Mesothelial cell of epicardium (in vitro differentiated cells): ENCODE data around the gene SEPTIN5. TPM values are rescaled to one million over a fixed set of nuclear protein-coding genes. Genes with fewer than 3 reads are reported as not detected.

Source experiments
- DNase-seq, 2 experiments: peaks; one replicate each; pipeline ENCODE4 v3.0.0; 2021; ENCODE audit warnings: low spot score in 2 of 2; ENCODE audit not compliant: unreplicated experiment in 2 of 2
- H3K27ac Mint-ChIP-seq: 2 replicates; pipeline ENCODE4 v1.8.0; 2021; ENCODE audit warnings: mixed read lengths
- H3K27me3 Mint-ChIP-seq: 2 replicates; pipeline ENCODE4 v1.8.0; 2021; ENCODE audit warnings: low read depth, mixed read lengths
- H3K36me3 Mint-ChIP-seq: 2 replicates; pipeline ENCODE4 v1.8.0; 2021; ENCODE audit warnings: mixed read lengths
- H3K4me1 Mint-ChIP-seq: 2 replicates; pipeline ENCODE4 v1.8.0; 2021; ENCODE audit warnings: mixed read lengths
- H3K4me3 Mint-ChIP-seq: 2 replicates; pipeline ENCODE4 v1.8.0; 2021; ENCODE audit warnings: mild to moderate bottlenecking, moderate library complexity, mixed read lengths
- H3K9me3 Mint-ChIP-seq: 2 replicates; pipeline ENCODE4 v1.8.0; 2021; ENCODE audit warnings: mixed read lengths
- total RNA-seq: library from RNA; stranded (reverse); gene quantifications from 3 replicates; pipeline ENCODE4 v1.2.1, GENCODE V29; 2021
- TF ChIP-seq, protein P1 (sequence below): fragments of 200-600 bp; sonication (generic); IDR thresholded peaks from one replicate; pipeline ENCODE4 v1.5.0; 2021; ENCODE audit warnings: antibody characterized with exemption; ENCODE audit not compliant: unreplicated experiment

Gene SEPTIN5
- total RNA-seq, 1 donor from 2014 or later: 42.1 TPM

DNA sequence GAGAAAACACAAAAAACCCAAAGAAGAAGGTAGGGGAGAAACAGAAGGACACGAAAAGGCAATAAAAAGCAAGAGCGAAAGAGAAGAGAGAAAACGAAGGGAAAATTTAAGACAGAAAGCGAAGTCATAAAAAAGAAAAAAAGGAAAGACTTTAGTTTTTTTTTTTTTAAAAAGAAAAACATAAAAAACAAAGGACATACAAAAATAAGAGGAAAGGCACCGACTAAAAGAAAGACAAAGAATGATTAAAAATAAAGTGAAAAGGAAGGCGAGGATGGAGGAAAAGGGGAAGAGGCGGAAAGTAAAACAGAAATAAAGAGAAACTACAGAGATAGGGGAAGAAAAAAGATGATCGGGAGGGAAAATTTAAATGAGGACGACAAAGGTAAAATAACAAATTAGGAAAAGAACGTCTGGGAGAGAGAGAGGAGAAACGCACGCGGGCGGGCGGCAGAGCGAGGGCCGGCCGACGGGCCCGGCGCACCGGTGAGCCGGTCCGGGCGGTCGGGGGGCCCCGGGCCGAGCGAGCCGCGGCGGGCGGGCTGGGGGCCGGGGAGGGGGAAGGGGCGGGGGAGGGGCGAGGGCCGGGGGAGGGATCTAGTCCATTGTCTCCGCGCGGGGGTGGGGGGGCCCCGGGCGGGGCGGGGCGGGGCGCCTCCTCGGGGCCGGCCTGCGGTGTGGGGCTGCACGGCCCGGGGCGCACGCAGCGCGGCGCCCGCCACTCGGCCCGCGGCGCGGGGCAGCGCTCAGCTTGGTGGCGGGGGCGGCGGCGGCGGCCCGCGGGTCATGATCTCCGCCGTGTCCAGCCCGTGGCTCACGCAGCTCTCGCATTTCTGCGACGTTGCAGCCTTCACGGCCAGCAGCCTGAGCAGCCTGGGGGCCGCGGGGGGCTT lies 46.0 kb downstream of the SEPTIN5 start, which contains the start of gene TBX1:
TBX1 (plus strand) TSS at position 721 of the 893 bp plus-strand sequence; CDS start at position 787, 66 bp downstream.
- Mint-ChIP-seq H3K4me3 (peak within 1 kb of the TSS; percentile 67), H3K4me1 (peaks cover 20% of the 10 kb centered on the region), H3K27me3 (peaks cover 83% of the 10 kb centered on the region), H3K27ac (no peak within 1 kb of the TSS), H3K9me3 (no peaks in the 10 kb centered on the region), H3K36me3 (no peaks in the 10 kb centered on the region)
- TF ChIP-seq, protein P1, sequence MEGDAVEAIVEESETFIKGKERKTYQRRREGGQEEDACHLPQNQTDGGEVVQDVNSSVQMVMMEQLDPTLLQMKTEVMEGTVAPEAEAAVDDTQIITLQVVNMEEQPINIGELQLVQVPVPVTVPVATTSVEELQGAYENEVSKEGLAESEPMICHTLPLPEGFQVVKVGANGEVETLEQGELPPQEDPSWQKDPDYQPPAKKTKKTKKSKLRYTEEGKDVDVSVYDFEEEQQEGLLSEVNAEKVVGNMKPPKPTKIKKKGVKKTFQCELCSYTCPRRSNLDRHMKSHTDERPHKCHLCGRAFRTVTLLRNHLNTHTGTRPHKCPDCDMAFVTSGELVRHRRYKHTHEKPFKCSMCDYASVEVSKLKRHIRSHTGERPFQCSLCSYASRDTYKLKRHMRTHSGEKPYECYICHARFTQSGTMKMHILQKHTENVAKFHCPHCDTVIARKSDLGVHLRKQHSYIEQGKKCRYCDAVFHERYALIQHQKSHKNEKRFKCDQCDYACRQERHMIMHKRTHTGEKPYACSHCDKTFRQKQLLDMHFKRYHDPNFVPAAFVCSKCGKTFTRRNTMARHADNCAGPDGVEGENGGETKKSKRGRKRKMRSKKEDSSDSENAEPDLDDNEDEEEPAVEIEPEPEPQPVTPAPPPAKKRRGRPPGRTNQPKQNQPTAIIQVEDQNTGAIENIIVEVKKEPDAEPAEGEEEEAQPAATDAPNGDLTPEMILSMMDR: no peak
- DNase-seq: no peak

DNA sequence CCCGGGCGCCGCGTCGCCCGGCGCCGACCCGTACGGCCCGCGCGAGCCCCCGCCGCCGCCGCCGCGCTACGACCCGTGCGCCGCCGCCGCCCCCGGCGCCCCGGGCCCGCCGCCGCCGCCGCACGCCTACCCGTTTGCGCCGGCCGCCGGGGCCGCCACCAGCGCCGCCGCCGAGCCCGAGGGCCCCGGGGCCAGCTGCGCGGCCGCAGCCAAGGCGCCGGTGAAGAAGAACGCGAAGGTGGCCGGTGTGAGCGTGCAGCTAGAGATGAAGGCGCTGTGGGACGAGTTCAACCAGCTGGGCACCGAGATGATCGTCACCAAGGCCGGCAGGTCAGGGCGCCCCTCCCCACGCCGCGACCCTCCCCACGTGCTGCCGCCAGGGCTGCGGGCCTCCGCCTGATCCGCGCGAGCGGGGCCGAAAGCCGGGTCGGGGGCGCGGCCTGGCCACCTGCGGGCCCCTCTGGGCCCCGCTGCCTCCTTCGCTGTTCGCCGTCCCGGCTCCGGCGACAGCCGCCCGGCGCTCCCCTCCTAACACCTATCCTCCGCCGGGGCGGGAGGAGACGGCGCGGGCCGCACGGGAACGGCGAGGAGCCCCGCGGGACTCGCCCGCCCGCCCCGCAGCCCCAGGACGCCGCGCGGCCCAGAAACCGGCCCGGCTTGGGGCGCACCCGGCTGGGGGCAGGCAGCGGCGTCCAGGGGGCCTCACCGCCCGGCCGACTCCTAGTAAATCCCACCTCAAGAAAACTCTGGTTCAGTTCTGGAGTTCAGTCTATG lies 46.8 kb downstream of the SEPTIN5 start:
- peaks cover 79% of the 10 kb centered on the region for H3K27me3 Mint-ChIP-seq
- peak overlapping the region; percentile 62 for H3K4me3 Mint-ChIP-seq
- H3K27ac Mint-ChIP-seq: no peak overlapping the region
- no peak for DNase-seq
- no peaks in the 10 kb centered on the region for H3K36me3 Mint-ChIP-seq
- no peaks in the 10 kb centered on the region for H3K9me3 Mint-ChIP-seq
- TF ChIP-seq, protein P1: no peak
- H3K4me1 Mint-ChIP-seq: peaks cover 19% of the 10 kb centered on the region

DNA sequence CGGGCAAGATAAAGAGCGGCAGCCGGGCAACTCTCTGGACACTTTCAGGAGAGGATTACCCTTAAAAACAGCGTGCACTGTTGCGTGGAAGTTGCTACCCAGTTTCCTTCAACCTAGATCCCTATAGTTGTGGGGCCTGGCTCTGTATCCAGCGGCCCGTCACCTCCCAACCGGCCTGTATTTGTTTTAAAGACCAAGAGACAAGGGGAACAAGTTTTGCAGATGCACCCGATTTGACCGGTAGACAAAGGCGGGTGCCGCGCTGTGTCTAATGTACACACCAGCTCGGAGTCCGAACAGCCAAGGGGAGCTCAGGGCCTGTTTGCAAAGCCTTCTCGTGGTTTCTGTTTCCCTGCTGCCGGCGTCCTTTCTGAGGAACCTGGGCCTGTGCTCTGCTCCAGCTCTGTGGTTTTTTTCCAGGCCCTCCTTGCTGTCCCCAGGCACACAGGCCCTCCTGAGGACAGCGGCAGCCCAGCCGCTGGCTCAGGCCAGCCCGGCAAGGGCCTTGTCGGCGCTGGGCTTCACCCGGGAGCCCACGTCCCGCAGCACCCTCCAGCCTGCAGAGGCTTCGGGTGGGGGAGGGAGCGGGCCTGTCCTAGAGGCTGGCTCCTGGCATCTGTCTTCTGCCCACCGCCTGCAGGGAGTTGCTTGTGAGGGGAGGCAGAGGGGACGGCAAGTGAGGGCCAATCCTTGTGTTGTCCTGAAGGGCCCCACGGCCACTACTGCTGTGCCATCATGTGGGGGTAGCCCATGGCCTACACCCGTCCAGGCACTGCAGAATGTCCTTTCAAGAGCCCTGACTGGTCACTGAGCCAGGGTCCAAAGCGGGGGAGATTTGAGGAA lies 47.6 kb downstream of the SEPTIN5 start:
- no peaks in the 10 kb centered on the region for H3K36me3 Mint-ChIP-seq
- peak overlapping the region; percentile 62 for H3K4me3 Mint-ChIP-seq
- peaks cover 78% of the 10 kb centered on the region for H3K27me3 Mint-ChIP-seq
- H3K4me1 Mint-ChIP-seq: peaks cover 16% of the 10 kb centered on the region
- no peak overlapping the region for H3K27ac Mint-ChIP-seq
- TF ChIP-seq, protein P1: no peak
- no peaks in the 10 kb centered on the region for H3K9me3 Mint-ChIP-seq
- DNase-seq: no peak

DNA sequence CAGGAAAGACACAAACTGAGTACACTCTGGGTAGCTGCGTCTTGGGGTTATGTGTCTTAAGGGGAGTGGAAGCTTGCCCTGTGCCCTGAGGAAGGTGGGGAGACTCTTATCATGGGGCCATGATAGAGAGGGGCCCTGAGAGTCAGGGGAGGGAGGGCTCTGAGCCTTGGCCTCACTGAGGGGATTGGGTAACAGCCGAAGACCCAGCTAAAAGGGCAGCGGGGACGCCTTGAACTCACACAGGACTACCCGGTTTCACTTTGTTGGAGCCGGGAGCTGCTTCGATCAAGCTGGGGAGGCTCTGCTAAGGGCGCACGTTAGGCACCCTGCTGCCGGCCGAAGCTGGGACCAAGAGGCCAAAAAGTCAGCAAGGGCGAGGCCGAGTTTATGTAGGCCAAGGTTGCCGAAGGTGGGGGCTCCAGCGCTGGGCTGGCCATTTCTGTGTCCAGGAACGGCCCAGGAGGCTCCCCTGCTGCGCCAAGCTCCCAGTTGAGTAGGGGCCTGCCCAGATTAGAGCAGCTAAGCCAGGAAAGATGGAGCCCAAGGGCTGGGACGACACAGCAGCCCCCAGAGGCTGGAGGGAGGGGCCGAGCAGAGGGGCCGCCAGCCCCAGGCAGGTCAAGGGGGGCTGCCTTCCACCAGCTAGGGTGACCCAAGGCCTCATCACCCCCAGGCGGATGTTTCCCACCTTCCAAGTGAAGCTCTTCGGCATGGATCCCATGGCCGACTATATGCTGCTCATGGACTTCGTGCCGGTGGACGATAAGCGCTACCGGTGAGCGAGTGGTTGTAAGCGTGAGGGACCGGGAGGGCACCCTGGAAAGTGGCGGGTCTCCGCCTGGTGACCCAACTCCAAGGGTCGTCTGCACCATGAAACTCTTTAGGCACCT lies 48.5 kb downstream of the SEPTIN5 start:
- H3K36me3 Mint-ChIP-seq: no peaks in the 10 kb centered on the region
- peaks cover 78% of the 10 kb centered on the region for H3K27me3 Mint-ChIP-seq
- no peaks in the 10 kb centered on the region for H3K9me3 Mint-ChIP-seq
- TF ChIP-seq, protein P1: no peak
- peaks cover 19% of the 10 kb centered on the region for H3K4me1 Mint-ChIP-seq
- H3K4me3 Mint-ChIP-seq: no peak overlapping the region
- no peak overlapping the region for H3K27ac Mint-ChIP-seq
- DNase-seq: no peak
